GM12878 (cell line): ENCODE results near the gene SEPHS2. TPM values are rescaled to one million over a fixed set of nuclear protein-coding genes. Genes with fewer than 3 reads are reported as not detected.

Experiments
- CBX5 ChIP-seq: sonication (generic); IDR thresholded peaks from 2 replicates; pipeline ENCODE4 v1.6.1; 2016; ENCODE audit warnings: low read depth, moderate library complexity, mild to moderate bottlenecking, inconsistent platforms
- CREB1 ChIP-seq: IDR thresholded peaks from 2 replicates; pipeline ENCODE4 v1.6.1; 2012; ENCODE audit warnings: low read depth, mild to moderate bottlenecking, inconsistent platforms
- DPF2 ChIP-seq: fragments of 450-650 bp; IDR thresholded peaks from 2 replicates; pipeline ENCODE4 v1.6.1; 2017; ENCODE audit warnings: mild to moderate bottlenecking
- E2F4 ChIP-seq: IDR thresholded peaks from 2 replicates; pipeline ENCODE4 v1.6.1; 2012; ENCODE audit warnings: low read depth, low read length, improper control_type of control experiment
- EGR1 ChIP-seq, 2 experiments: IDR thresholded peaks; 1 replicate in 1 of 2; 2 replicates in 1 of 2; pipeline ENCODE4 v1.6.1; 2011 to 2012; ENCODE audit warnings: low read depth in 2 of 2, low read length in 2 of 2, borderline replicate concordance in 1 of 2, mild to moderate bottlenecking in 1 of 2, moderate library complexity in 1 of 2
- EP300 ChIP-seq, 2 experiments: fragments of 150-350 bp in 1 of 2; IDR thresholded peaks; 2 replicates each; pipeline ENCODE4 v1.6.1; 2011 to 2012; ENCODE audit warnings: low read depth in 2 of 2, low read length in 2 of 2, borderline replicate concordance in 1 of 2, improper control_type of control experiment in 1 of 2, inconsistent platforms in 1 of 2; ENCODE audit not compliant: control insufficient read depth in 1 of 2
- FOXK2 ChIP-seq: fragments of 450-650 bp; IDR thresholded peaks from 2 replicates; pipeline ENCODE4 v1.6.1; 2017; ENCODE audit warnings: mild to moderate bottlenecking, moderate library complexity
- HCFC1 ChIP-seq: fragments of 150-350 bp; IDR thresholded peaks from 2 replicates; pipeline ENCODE4 v1.6.1; 2014; ENCODE audit warnings: low read length
- HSF1 ChIP-seq: fragments of 150-350 bp; IDR thresholded peaks from 2 replicates; pipeline ENCODE4 v1.6.1; 2014; ENCODE audit warnings: mild to moderate bottlenecking, low read depth, low read length
- NFIC ChIP-seq: IDR thresholded peaks from 2 replicates; pipeline ENCODE4 v1.6.1; 2012; ENCODE audit warnings: low read depth, mild to moderate bottlenecking, inconsistent platforms, low read length, moderate library complexity
- NR2C2 ChIP-seq: IDR thresholded peaks from 2 replicates; pipeline ENCODE4 v1.6.1; 2011; ENCODE audit warnings: borderline replicate concordance, low read depth; ENCODE audit not compliant: control insufficient read depth, insufficient read length
- POLR2AphosphoS5 ChIP-seq: IDR thresholded peaks from 2 replicates; pipeline ENCODE4 v1.6.1; 2011; ENCODE audit warnings: mild to moderate bottlenecking, low read length, inconsistent platforms
- PRDM15 ChIP-seq: fragments of 450-650 bp; formaldehyde crosslinking; IDR thresholded peaks from 2 replicates; pipeline ENCODE4 v1.4.0; 2020; ENCODE audit warnings: mild to moderate bottlenecking, moderate library complexity
- REST ChIP-seq: IDR thresholded peaks from 2 replicates; pipeline ENCODE4 v1.6.1; 2012; ENCODE audit warnings: mild to moderate bottlenecking, low read depth, low read length
- TBL1XR1 ChIP-seq: IDR thresholded peaks from 2 replicates; pipeline ENCODE4 v1.6.1; 2012; ENCODE audit warnings: low read depth, low read length, improper control_type of control experiment
- YY1 ChIP-seq: IDR thresholded peaks from 2 replicates; pipeline ENCODE4 v1.6.1; 2011; ENCODE audit warnings: low read depth, mild to moderate bottlenecking, low read length
- ZBTB33 ChIP-seq: fragments of 450-650 bp; IDR thresholded peaks from 2 replicates; pipeline ENCODE4 v1.6.1; 2017; ENCODE audit warnings: mild to moderate bottlenecking
- ZNF274 ChIP-seq: IDR thresholded peaks from one replicate; pipeline ENCODE4 v1.8.0; 2011; ENCODE audit not compliant: insufficient read length, insufficient read depth
- polyA plus RNA-seq, 11 experiments: library from polyadenylated mRNA; depleted of rRNA in 4 of 11; unstranded in 6 of 11; stranded (reverse) in 5 of 11; fragments of >200 nt; fragmentation: Nextera tagmentation in 4 of 11; fragmentation: Illumina TruSeq in 1 of 11; extraction: Ambion mirVana in 4 of 11; extraction: Trizol in 1 of 11; gene quantifications; 1 replicate in 1 of 11; 2 replicates in 10 of 11; pipeline versions ENCODE4 v1.2.1 to v1.2.3, GENCODE V29; 2011 to 2016; ENCODE audit warnings: inconsistent platforms in 2 of 11, missing spikeins in 2 of 11, low read depth in 1 of 11
- total RNA-seq, 4 experiments: library from RNA; depleted of rRNA in 3 of 4; stranded (reverse); fragments of >200 nt in 3 of 4; fragmentation: Illumina TruSeq in 1 of 4; extraction: Trizol in 1 of 4; gene quantifications; 2 replicates each; pipeline versions ENCODE4 v1.2.1 to v1.2.3, GENCODE V29; 2013 to 2021

SEPHS2 gene
- total and polyA plus RNA-seq, 10 of the 15 experiments (the other 5 are each of a cell fraction or from before 2014, with no cell fraction given), result 21.6 to 99.8 (median 72.9) TPM

GRCh38 chr16:30430428-30430970, 15.2 kb downstream of the SEPHS2 start (continued):
- no peak; the same call in 1 of the 2 replicates for TF ChIP-seq PRDM15 (CRISPR knock-in tag)
- no peak for TF ChIP-seq NR2C2
- TF ChIP-seq DPF2, result no peak
- TF ChIP-seq CBX5, result peak; percentile 51; the same call in 1 of the 2 replicates
- TF ChIP-seq ZNF274, result no peak
- no peak for TF ChIP-seq HCFC1
- no peak for TF ChIP-seq POLR2AphosphoS5
- no peak for TF ChIP-seq EP300 (IDR thresholded peaks at IDR 0.05; ENCODE audit: borderline replicate concordance in 1 of 2, control insufficient read depth in 1 of 2, low read depth in 2 of 2, low read length in 2 of 2)
- no peak for TF ChIP-seq TBL1XR1
- TF ChIP-seq REST, result no peak
- peak; percentile 92 for TF ChIP-seq ZBTB33
- TF ChIP-seq E2F4, result no peak
- no peak for TF ChIP-seq NFIC
- no peak for TF ChIP-seq FOXK2
- TF ChIP-seq CREB1, result no peak
- no peak for TF ChIP-seq EGR1 (IDR thresholded peaks at IDR 0.05; ENCODE audit: borderline replicate concordance in 1 of 2, low read depth in 2 of 2, low read length in 2 of 2)
- no peak for TF ChIP-seq HSF1
- TF ChIP-seq YY1, result peak; percentile 56; the same call in 1 of the 2 replicates
